Left hindlimb (tissue), 1 donor: ENCODE measurements around the gene AP2B1.

Experiments used
- DNase-seq: peaks from one replicate; pipeline ENCODE4 v3.0.0-alpha.2; 2018

Gene AP2B1

GRCh38 chr17:35641032-35641431 is 53.9 kb downstream of the AP2B1 start:
- DNase-seq = no peak

DNA sequence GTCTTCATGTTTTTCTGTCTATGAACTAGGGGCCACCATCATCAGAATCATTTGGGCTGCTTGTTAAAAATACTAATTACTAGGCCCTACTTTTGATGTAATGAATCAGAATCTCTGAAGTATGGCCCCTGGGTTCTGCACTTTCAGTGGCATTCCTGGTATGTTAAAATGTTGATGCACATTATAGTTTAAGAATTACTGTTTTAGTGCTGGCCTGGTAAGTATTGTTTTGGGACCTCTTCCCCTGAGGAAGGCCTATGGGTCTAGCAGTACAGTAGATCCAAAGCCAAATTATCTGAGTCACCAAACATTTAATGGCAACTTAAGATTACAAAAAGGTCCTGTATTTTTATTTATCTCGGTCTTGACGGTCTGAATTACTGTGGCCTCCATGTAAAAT is 58.8 kb downstream of the AP2B1 start:
- DNase-seq = no peak

GRCh38 chr17:35651467-35651866 is 64.3 kb downstream of the AP2B1 start:
- no peak for DNase-seq

- DNase-seq = no peak
These were observed 66.7 kb downstream of the AP2B1 start for GRCh38 chr17:35653619-35654361.

DNA sequence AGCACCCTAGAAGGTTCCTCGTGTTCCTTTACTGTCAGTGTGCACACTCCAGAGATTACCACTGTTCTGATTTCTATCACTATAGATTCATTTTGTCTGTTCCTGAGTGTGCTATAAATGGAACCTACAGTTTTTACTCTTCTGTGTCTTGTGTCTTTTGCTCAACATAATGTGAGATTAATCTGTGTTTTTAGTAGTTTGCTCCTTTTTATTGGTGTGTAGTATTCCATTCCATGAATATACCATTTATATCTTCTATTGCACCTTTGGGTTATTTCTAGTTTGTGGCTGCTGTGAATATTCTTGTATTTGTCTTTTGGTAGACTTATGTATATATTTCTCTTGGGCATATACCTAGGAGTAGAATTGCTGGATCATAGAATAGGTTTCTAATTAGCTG is 68.2 kb downstream of the AP2B1 start:
- no peak for DNase-seq

DNA sequence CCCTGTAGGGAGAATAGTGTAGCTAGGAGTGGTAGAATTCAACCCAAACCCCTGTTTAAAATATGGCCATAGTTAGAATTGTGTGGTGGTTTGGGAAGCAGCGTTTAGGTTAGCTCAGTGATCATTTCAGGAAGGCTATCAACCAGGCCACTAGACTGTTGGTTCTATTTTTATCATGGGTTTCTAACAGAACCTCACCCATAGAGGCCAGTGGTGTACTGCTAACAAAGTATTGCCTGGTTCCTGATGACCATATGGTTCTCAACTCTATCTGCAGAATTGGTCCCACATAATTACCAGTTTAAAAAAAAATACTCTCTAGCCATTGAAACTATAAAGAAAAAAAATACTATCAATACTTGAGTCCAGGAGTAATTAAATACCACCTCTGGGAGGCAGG is 73.8 kb downstream of the AP2B1 start:
- no peak for DNase-seq

GRCh38 chr17:35664685-35665084 is 77.6 kb downstream of the AP2B1 start:
- DNase-seq = no peak

DNA sequence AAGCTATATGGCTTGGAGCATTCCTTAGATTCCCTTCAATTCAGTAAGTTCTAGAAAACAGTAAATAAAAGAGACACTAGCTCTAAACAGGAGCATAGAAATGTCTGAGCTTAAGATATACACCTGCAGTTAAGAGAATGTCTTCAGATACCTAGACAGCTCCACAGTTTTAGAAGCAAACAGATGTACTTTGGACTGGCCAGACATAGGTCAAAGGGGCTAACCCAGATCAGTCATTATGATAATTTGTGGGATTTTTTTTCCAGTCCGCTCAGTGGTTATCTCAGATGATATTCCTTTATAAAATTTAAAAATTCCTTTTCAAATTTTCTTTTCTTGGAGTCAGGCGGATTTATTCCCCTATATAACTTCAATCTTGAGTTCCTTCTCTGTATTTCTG is 78.5 kb downstream of the AP2B1 start:
- no peak for DNase-seq

GRCh38 chr17:35666070-35666469 is 78.9 kb downstream of the AP2B1 start:
- no peak for DNase-seq

- no peak for DNase-seq
These were observed 79.9 kb downstream of the AP2B1 start for GRCh38 chr17:35666967-35667532.

- DNase-seq = no peak
These were observed 81.7 kb downstream of the AP2B1 start for GRCh38 chr17:35668802-35669201.

DNA sequence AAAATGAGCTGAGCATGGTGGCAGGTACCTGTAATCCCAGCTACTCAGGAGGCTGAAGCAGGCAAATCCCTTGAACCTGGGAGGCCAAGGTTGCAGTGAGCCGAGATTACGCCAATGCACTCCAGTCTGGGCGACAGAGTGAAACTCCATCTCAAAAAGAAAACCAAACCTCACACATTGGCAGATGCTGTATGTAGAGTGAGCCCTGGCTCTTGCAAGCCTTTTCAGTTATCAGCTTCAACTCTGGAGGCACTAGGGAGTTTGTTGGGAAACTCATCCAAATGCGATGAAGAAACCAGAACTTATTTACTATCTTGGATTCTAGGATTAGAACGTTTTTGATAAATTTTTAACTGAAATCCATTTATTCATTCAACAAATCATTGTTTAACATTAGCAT is 87.4 kb downstream of the AP2B1 start:
- no peak for DNase-seq

DNA sequence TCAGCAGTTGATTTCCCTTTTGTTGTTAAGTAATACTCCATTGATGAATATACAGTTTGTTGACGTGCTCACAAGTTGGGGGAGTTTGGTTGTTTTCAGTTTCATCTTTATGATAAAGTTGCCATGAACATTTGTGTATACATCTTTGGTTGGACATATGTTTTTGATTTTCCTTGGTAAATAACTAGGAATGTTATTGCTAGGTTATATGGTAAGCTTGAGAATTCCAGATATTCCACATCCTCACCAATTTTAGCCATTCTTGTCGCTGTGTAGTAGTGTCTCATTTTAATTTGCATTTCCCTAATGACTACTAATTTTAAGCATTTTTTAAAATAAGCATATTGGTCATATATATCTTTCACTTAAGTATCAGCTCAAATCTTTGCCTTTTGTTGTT is 89.3 kb downstream of the AP2B1 start:
- DNase-seq = no peak

GRCh38 chr17:35679007-35679682 is 92.0 kb downstream of the AP2B1 start:
- no peak for DNase-seq

DNA sequence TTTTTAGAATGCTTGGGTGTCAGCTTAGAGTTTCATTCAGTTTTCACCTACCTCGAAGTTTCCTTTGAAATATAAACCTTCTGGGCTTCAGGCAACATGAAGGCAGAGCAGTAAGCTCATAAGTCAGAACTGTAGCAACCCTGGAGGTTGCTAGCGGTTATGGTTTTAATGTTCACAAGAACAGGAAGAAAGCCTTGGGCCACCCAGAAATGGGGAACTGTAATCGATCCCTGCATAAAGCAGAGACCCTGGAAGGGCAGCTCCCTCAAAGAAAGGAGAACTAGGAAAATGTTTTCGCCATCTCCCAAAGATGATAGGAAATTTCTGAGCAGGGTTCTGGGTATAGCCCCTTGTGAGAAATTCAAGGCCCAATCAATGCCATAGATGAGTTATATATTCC is 96.5 kb downstream of the AP2B1 start:
- DNase-seq = no peak

DNA sequence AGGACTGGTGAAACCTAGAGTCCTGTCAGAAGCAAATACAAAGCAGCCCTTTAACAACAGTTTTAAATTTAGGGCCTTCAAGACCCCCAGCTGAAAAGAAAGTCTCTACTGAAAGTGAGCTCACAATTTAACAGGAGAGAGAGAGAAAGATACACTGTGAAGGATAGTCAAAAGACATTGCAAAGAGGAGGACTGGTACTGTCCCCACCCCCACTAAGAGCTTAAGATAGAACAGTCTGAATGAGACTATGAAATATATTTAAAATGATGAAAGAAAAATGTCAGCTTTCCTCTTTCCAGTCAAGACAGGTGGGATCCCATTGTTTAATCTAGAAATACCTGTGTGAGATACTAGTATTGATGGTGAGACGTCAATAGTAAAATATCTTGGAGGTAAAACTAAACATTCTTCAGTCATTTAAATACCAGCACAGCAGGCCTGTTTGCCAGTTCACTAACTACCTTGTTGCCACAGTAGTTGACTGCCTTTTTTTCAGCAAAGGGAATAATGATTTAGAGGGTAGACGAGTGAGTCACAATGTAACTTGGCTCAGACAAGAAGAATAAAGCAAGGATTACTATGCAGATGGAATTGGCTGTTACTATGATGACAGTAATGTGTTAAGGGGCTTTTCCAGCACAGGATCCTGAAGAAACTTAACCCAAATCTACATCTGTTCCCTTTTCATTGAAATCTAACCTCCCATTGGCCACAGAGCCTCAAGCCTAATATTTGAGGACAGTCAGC is 97.1 kb downstream of the AP2B1 start:
- no peak for DNase-seq

GRCh38 chr17:35692512-35693210 is 105.5 kb downstream of the AP2B1 start:
- no peak for DNase-seq

DNA sequence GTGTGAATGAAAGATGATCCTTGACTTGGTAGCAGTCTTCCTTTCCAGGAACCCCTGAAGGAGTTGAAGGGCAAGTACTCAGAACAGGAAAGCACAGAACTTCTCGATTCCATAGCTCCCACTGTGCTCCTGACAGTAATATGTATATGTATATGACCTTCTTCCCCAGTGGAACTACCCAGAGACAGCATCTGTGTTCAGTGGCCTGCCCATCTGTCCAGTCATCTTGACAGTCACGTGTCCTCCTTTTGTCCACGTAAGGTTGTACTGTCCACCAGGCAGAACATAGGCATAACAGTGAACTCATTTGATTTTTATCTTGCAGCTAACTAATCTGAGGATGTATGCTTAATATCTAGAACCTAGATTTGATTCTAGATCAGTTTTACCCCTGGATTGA is 106.5 kb downstream of the AP2B1 start:
- no peak for DNase-seq

DNA sequence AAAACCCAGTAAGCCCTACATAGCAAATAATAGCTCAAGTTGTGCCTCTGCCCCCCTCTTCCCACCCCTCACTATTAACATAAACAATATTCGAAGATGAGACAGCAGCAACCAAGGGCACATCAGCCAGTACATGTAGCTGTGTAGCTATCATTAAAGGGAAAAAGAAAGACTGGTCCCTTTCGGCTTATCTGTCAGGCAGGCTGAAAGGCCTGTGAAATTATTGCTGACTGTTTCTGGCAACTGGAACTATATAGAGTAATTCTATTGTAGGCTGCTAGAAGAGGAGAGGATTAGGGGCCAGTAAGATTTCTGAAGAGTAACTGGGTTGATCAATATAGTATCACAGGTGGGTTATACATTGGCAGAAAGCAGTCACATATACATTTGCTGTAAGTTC is 107.8 kb downstream of the AP2B1 start:
- DNase-seq = no peak

GRCh38 chr17:35695613-35696012 is 108.5 kb downstream of the AP2B1 start:
- no peak for DNase-seq

GRCh38 chr17:35698800-35699199 is 111.7 kb downstream of the AP2B1 start:
- DNase-seq = no peak

GRCh38 chr17:35700150-35700549 is 113.0 kb downstream of the AP2B1 start:
- DNase-seq = no peak

GRCh38 chr17:35701491-35701890 is 114.4 kb downstream of the AP2B1 start:
- DNase-seq = no peak
